Progenitor cell of endocrine pancreas (in vitro differentiated cells): ENCODE data around the gene PTPN2. TPM values are rescaled to one million over a fixed set of nuclear protein-coding genes. Genes with fewer than 3 reads are reported as not detected.

Experiments used
- DNase-seq: peaks from one replicate; pipeline ENCODE4 v3.0.0; 2021; ENCODE audit warnings: low spot score; ENCODE audit not compliant: unreplicated experiment
- H3K27ac Mint-ChIP-seq: 2 replicates; pipeline ENCODE4 v1.8.0; 2021; ENCODE audit warnings: mild to moderate bottlenecking, moderate library complexity, mixed read lengths
- H3K27me3 Mint-ChIP-seq: 2 replicates; pipeline ENCODE4 v1.8.0; 2021; ENCODE audit warnings: mixed read lengths
- H3K36me3 Mint-ChIP-seq: 2 replicates; pipeline ENCODE4 v1.8.0; 2022; ENCODE audit warnings: mixed read lengths; ENCODE audit not compliant: insufficient read depth
- H3K4me1 Mint-ChIP-seq: 2 replicates; pipeline ENCODE4 v1.8.0; 2021; ENCODE audit warnings: low read depth, mixed read lengths
- H3K4me3 Mint-ChIP-seq: 2 replicates; pipeline ENCODE4 v1.8.0; 2021; ENCODE audit warnings: low read depth, mild to moderate bottlenecking, moderate library complexity, mixed read lengths
- H3K9me3 Mint-ChIP-seq: 2 replicates; pipeline ENCODE4 v1.8.0; 2021; ENCODE audit warnings: low read depth, mixed read lengths
- total RNA-seq: library from RNA; stranded (reverse); gene quantifications from 2 replicates; pipeline ENCODE4 v1.2.1, GENCODE V29; 2021
- TF ChIP-seq, protein P1 (sequence below): fragments of 200-600 bp; sonication (generic); IDR thresholded peaks from one replicate; pipeline ENCODE4 v1.5.0; 2021; ENCODE audit warnings: antibody characterized with exemption, mild to moderate bottlenecking; ENCODE audit not compliant: unreplicated experiment

The PTPN2 gene
- total RNA-seq, 1 donor from 2014 or later, result 45.1 TPM

DNA sequence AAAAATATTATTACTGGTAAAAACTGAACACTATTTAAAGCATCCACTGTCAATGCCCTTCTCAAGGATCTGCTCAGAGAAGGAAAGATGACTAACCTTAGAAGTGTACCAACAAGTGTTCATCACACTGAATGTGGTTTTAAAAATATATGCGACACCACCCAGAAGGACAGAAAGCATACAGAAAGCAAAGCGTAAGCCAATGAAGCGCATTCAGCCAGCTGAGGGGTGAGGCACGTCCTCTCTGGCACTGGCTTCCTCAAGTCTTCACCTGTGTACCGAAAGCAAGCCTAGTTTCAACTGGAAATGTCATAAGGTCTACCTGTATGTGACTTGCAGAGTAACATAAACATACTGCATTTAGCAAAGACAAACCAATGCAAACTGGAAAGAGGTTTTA, 92.4 kb downstream of the PTPN2 start:
- no peak overlapping the region for H3K4me3 Mint-ChIP-seq
- TF ChIP-seq, protein P1, sequence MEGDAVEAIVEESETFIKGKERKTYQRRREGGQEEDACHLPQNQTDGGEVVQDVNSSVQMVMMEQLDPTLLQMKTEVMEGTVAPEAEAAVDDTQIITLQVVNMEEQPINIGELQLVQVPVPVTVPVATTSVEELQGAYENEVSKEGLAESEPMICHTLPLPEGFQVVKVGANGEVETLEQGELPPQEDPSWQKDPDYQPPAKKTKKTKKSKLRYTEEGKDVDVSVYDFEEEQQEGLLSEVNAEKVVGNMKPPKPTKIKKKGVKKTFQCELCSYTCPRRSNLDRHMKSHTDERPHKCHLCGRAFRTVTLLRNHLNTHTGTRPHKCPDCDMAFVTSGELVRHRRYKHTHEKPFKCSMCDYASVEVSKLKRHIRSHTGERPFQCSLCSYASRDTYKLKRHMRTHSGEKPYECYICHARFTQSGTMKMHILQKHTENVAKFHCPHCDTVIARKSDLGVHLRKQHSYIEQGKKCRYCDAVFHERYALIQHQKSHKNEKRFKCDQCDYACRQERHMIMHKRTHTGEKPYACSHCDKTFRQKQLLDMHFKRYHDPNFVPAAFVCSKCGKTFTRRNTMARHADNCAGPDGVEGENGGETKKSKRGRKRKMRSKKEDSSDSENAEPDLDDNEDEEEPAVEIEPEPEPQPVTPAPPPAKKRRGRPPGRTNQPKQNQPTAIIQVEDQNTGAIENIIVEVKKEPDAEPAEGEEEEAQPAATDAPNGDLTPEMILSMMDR, result no peak
- H3K36me3 Mint-ChIP-seq, result peaks cover 1% of the 10 kb centered on the region
- no peak overlapping the region for H3K27ac Mint-ChIP-seq
- H3K4me1 Mint-ChIP-seq, result no peaks in the 10 kb centered on the region
- DNase-seq, result no peak
- H3K9me3 Mint-ChIP-seq, result no peaks in the 10 kb centered on the region
- no peaks in the 10 kb centered on the region for H3K27me3 Mint-ChIP-seq

DNA sequence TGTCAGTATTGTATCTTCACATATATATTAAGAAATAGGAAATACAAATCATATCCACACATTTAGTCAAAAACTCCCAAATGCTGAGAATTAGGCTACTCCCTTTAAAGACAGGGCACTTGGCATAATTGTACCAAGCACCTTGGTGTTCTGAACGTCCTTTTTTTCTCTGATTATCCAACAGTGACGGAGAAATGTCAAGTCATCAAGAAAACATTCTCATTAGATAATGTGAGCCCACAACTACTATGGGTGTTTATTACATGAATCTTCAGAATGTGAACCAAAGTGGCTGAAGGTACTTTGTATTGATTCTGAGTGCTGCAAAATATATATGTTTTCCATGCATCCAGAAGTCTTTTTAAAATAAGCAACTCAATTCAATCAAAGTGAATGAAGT, 97.4 kb downstream of the PTPN2 start:
- DNase-seq, result no peak
- Mint-ChIP-seq H3K4me3 (no peak overlapping the region), H3K36me3 (peaks cover 1% of the 10 kb centered on the region), H3K9me3 (no peaks in the 10 kb centered on the region), H3K27ac (no peak overlapping the region), H3K27me3 (no peaks in the 10 kb centered on the region), H3K4me1 (no peaks in the 10 kb centered on the region)
- TF ChIP-seq, protein P1, result no peak

DNA sequence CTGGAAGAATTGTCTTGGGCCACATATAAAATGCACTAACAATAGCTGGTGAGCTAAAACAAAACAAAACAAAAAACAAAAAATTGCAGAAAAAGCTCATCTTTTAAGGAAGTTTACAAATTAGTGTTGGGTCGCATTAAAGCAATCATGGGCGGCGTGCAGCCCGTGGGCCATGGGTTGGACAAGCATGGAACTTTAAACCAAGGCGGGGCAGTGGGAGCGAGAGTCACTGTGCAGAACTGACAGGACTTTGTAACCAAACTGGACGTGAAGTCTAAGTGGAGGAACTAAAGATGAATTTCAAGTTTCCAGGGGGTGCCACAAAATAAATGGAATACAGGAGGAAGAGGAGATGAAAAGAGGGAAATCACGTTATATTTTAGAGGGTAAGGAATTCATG, 100.5 kb downstream of the PTPN2 start:
- no peak overlapping the region for H3K27ac Mint-ChIP-seq
- DNase-seq, result no peak
- no peak overlapping the region for H3K4me3 Mint-ChIP-seq
- peaks cover 3% of the 10 kb centered on the region for H3K27me3 Mint-ChIP-seq
- no peaks in the 10 kb centered on the region for H3K4me1 Mint-ChIP-seq
- no peaks in the 10 kb centered on the region for H3K9me3 Mint-ChIP-seq
- no peaks in the 10 kb centered on the region for H3K36me3 Mint-ChIP-seq
- TF ChIP-seq, protein P1, result no peak

DNA sequence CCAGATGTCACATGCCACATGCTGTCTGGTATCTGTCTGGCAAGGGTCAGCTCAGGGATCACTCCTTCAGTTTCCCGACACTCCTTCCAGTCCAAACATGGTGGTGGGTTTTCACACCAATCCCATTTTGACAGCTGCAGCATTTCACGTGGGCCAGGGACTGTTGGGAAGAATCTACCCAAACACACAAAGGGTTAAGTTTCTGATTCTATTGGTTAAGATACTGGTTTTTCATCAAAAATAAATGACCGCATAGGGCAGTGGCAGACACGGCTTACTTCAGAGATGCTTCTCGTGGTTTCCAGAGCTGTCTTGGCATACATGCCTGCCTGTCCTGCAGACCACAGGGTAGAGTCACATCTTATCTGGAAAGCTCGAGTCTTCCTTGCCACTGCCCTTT, 101.5 kb downstream of the PTPN2 start:
- Mint-ChIP-seq H3K27me3 (peaks cover 6% of the 10 kb centered on the region), H3K9me3 (no peaks in the 10 kb centered on the region), H3K36me3 (no peaks in the 10 kb centered on the region), H3K4me1 (no peaks in the 10 kb centered on the region), H3K27ac (no peak overlapping the region), H3K4me3 (no peak overlapping the region)
- TF ChIP-seq, protein P1, result no peak
- no peak for DNase-seq

DNA sequence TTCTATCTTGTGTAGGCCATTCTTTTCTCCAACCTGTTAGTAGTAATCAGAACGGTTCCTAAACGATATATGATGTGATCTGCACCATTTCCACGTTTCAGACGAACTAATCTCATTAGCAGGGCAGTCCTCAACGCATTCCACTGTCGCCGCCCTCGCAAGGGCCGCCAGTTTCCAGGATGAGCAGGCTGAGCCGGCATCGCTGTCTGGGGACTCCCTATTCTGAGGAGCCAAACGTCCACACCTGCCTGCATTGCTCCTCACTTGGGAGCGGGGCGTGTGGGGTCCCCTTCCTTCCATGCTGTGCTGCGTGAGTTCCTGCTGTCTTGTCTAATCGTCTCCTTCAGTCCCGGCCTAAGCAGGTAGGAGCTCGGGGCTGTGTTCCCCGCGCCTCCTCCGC, 104.6 kb downstream of the PTPN2 start:
- Mint-ChIP-seq H3K36me3 (no peaks in the 10 kb centered on the region), H3K4me1 (no peaks in the 10 kb centered on the region), H3K27ac (no peak overlapping the region), H3K27me3 (peaks cover 6% of the 10 kb centered on the region), H3K9me3 (no peaks in the 10 kb centered on the region), H3K4me3 (no peak overlapping the region)
- TF ChIP-seq, protein P1, result no peak
- no peak for DNase-seq
